CD4-positive, CD25-positive, alpha-beta regulatory T cell (primary cell): ENCODE data around the gene POM121C. TPM values are rescaled to one million over a fixed set of nuclear protein-coding genes. Genes with fewer than 3 reads are reported as not detected.
"Not testable (repeated sequence)": the region's sequence is repeated elsewhere in the genome, so short reads cannot be mapped to it uniquely, and the experiment has no call there.

ENCODE experiments used
- ATAC-seq, 2 donors: fragments of 150-1000 bp; cut with Tn5 transposase; one replicate each; pipeline ENCODE4 v1.10.0; 2021; ENCODE audit warnings: low read depth in 2 of 2, moderate number of reproducible peaks in 2 of 2, moderate library complexity in 1 of 2
- DNase-seq, 3 donors: peaks; one replicate each; pipeline versions ENCODE4 v3.0.0 to v3.0.0-alpha.2; 2012 to 2022; ENCODE audit warnings: mixed read lengths in 1 of 3
- H3K27ac ChIP-seq: one replicate; pipeline ENCODE4 v1.7.0; 2013; ENCODE audit warnings: mild to moderate bottlenecking, low read length; ENCODE audit not compliant: insufficient read depth, poor library complexity, severe bottlenecking
- H3K27me3 ChIP-seq: one replicate; pipeline ENCODE4 v1.7.0; 2013; ENCODE audit warnings: low read length; ENCODE audit not compliant: control insufficient read depth, insufficient read depth
- H3K36me3 ChIP-seq: one replicate; pipeline ENCODE4 v1.7.0; 2013; ENCODE audit warnings: mild to moderate bottlenecking, low read length, moderate library complexity; ENCODE audit not compliant: control insufficient read depth, insufficient read depth
- H3K4me1 ChIP-seq: 2 replicates; pipeline ENCODE4 v1.7.0; 2013; ENCODE audit warnings: mild to moderate bottlenecking, low read length; ENCODE audit not compliant: insufficient read depth, control insufficient read depth, poor library complexity, severe bottlenecking
- H3K4me3 ChIP-seq: one replicate; pipeline ENCODE4 v1.7.0; 2013; ENCODE audit warnings: low read depth, mild to moderate bottlenecking, low read length, moderate library complexity
- H3K9me3 ChIP-seq, 2 experiments: 1 replicate in 1 of 2; 2 replicates in 1 of 2; pipeline ENCODE4 v1.7.0; 2013; ENCODE audit warnings: low read length in 2 of 2, mild to moderate bottlenecking in 1 of 2, moderate library complexity in 1 of 2; ENCODE audit not compliant: control insufficient read depth in 2 of 2
- H3K27ac Mint-ChIP-seq, 3 donors: one replicate each; pipeline ENCODE4 v1.8.0; 2020 to 2022; ENCODE audit warnings: mild to moderate bottlenecking in 3 of 3, mixed read lengths in 3 of 3, moderate library complexity in 2 of 3
- H3K27me3 Mint-ChIP-seq: one replicate; pipeline ENCODE4 v1.8.0; 2022; ENCODE audit warnings: mild to moderate bottlenecking, mixed read lengths
- H3K36me3 Mint-ChIP-seq: one replicate; pipeline ENCODE4 v1.8.0; 2020; ENCODE audit warnings: mixed read lengths
- H3K4me1 Mint-ChIP-seq, 4 donors: one replicate each; pipeline ENCODE4 v1.8.0; 2020 to 2022; ENCODE audit warnings: mixed read lengths in 4 of 4, mild to moderate bottlenecking in 1 of 4
- H3K4me3 Mint-ChIP-seq, 4 donors: one replicate each; pipeline ENCODE4 v1.8.0; 2020 to 2022; ENCODE audit warnings: mild to moderate bottlenecking in 4 of 4, mixed read lengths in 4 of 4, moderate library complexity in 3 of 4
- H3K9me3 Mint-ChIP-seq, 7 donors: one replicate each; pipeline ENCODE4 v1.8.0; 2020 to 2022; ENCODE audit warnings: mixed read lengths in 7 of 7, mild to moderate bottlenecking in 3 of 7, moderate library complexity in 2 of 7
- polyA plus RNA-seq, 4 donors: library from polyadenylated mRNA; unstranded; fragments of 300-500 nt; fragmentation: Illumina TruSeq; gene quantifications; one replicate each; pipeline ENCODE4 v1.2.3, GENCODE V29; 2021
- total RNA-seq: library from RNA; stranded (reverse); gene quantifications from one replicate; pipeline ENCODE4 v1.2.3, GENCODE V29; 2022

Gene POM121C
- total and polyA plus RNA-seq, 5 donors from 2014 or later = 7.0 to 91.3 (median 10.3) TPM

- not testable (repeated sequence) for H3K4me1 ChIP-seq, H3K27me3 ChIP-seq, H3K4me3 ChIP-seq, H3K27me3 Mint-ChIP-seq, H3K27ac Mint-ChIP-seq, H3K9me3 ChIP-seq, H3K4me3 Mint-ChIP-seq, DNase-seq, ATAC-seq, H3K9me3 Mint-ChIP-seq, H3K27ac ChIP-seq
- Mint-ChIP-seq H3K4me1 (peaks cover 14 to 41% (median 20%) of the 10 kb centered on the region in 4 donors), H3K36me3 (peaks cover 38% of the 10 kb centered on the region)
- peaks cover 27% of the 10 kb centered on the region for H3K36me3 ChIP-seq
Observed at GRCh38 chr7:75518842-75519241, 32.7 kb upstream of the POM121C start.

GRCh38 chr7:75509033-75509432, 22.9 kb upstream of the POM121C start:
- H3K4me1 ChIP-seq, H3K4me3 Mint-ChIP-seq, H3K27me3 ChIP-seq, ATAC-seq, DNase-seq, H3K9me3 Mint-ChIP-seq, H3K4me1 Mint-ChIP-seq, H3K27me3 Mint-ChIP-seq, H3K36me3 ChIP-seq, H3K27ac Mint-ChIP-seq, H3K36me3 Mint-ChIP-seq, H3K4me3 ChIP-seq, H3K27ac ChIP-seq, H3K9me3 ChIP-seq: not testable (repeated sequence)

- ATAC-seq, H3K36me3 Mint-ChIP-seq, H3K9me3 Mint-ChIP-seq, H3K27me3 Mint-ChIP-seq, H3K4me3 ChIP-seq, H3K4me1 Mint-ChIP-seq, H3K27ac Mint-ChIP-seq, H3K4me1 ChIP-seq, DNase-seq, H3K4me3 Mint-ChIP-seq, H3K36me3 ChIP-seq, H3K27ac ChIP-seq, H3K27me3 ChIP-seq, H3K9me3 ChIP-seq: not testable (repeated sequence)
Observed at GRCh38 chr7:75492020-75492419, 5.9 kb upstream of the POM121C start, which contains the start of gene SPDYE5. Gene SPDYE5, plus strand, starts transcription at chr7:75492320. Its CDS starts 1,728 bp downstream, at chr7:75494048.

DNA sequence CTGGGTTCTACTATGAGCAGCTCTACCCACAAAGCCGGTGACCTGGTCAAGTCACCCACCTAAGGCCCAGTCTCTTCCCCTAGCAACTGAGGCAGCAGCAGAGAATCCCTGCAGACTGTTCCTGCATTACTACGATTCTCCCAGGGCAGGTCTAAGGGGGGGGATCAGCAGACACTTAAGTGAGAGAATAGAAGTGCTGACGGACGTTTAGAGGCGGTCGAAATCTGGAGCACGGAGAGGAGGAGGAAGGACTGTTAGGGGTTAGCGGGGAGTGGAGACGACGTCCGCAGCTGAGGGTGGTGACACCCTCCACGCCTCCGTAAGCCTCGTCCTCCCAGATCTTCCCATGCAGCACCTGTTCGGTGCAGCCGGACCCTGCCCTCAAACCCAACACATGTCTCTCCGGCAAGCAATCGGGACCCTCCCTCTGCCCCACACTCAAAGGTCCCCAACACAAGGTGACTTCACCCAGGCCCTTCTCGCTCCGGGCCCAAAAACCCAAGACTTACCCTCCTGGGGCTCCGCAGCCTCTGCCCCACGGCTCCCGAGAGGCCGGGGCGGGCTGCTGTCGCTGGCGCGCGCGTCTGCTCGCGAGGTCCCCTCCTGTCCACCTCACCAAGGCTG, 632 bp downstream of the POM121C start:
- not testable (repeated sequence) for H3K36me3 Mint-ChIP-seq, H3K9me3 Mint-ChIP-seq, H3K9me3 ChIP-seq, H3K36me3 ChIP-seq, H3K27me3 Mint-ChIP-seq, H3K4me1 ChIP-seq, ATAC-seq, H3K27me3 ChIP-seq
- Mint-ChIP-seq H3K27ac (peak overlapping the region; percentile 78 to 87 (median 84)), H3K4me1 (peaks cover 0 to 31% (median 5%) of the 10 kb centered on the region in 4 donors), H3K4me3 (peak overlapping the region; percentile 90 to 93 (median 92))
- DNase-seq = peak in 2 of 3 donors; percentile 2 to 16
- Histone ChIP-seq H3K4me3 (peak overlapping the region; percentile 41), H3K27ac (peak overlapping the region; percentile 69)

- not testable (repeated sequence) for H3K27me3 Mint-ChIP-seq, H3K27me3 ChIP-seq, H3K9me3 Mint-ChIP-seq, DNase-seq, H3K36me3 ChIP-seq, ATAC-seq, H3K36me3 Mint-ChIP-seq, H3K27ac ChIP-seq, H3K27ac Mint-ChIP-seq, H3K4me3 ChIP-seq, H3K4me1 ChIP-seq, H3K4me3 Mint-ChIP-seq, H3K9me3 ChIP-seq
- peaks cover 0 to 36% (median 6%) of the 10 kb centered on the region in 4 donors for H3K4me1 Mint-ChIP-seq
Observed at GRCh38 chr7:75480313-75480712, 5.8 kb downstream of the POM121C start.

DNA sequence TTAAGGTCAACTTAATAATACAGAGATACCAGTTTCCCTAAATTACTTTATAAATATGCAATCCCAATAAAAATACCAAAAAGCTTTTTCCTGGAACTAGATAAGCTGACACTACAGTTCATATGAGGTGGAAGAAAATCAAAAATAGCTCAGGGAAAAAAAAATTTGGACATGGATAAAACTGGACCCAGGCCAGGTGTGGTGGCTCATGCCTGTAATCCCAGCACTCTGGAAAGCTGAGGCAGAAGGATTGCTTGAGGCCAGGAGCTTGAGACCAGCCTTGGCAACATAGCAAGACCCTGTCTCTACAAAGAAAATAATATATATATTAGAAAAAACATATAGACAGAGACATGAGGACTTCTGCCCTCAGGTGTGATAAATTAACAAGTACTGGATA, 8.6 kb downstream of the POM121C start:
- ATAC-seq, H3K27me3 Mint-ChIP-seq, H3K9me3 ChIP-seq, H3K36me3 Mint-ChIP-seq, H3K27me3 ChIP-seq, H3K4me3 ChIP-seq, H3K4me1 ChIP-seq, H3K27ac ChIP-seq, H3K4me3 Mint-ChIP-seq, H3K36me3 ChIP-seq, DNase-seq, H3K9me3 Mint-ChIP-seq: not testable (repeated sequence)
- Mint-ChIP-seq H3K27ac (peak overlapping the region in 1 of 3 donors; percentile 55), H3K4me1 (peaks cover 0 to 24% (median 1%) of the 10 kb centered on the region in 4 donors)

GRCh38 chr7:75470166-75470565, 15.9 kb downstream of the POM121C start:
- not testable (repeated sequence) for ATAC-seq, H3K4me3 ChIP-seq, H3K9me3 Mint-ChIP-seq, H3K4me1 ChIP-seq, H3K9me3 ChIP-seq, H3K4me3 Mint-ChIP-seq, H3K27ac Mint-ChIP-seq, H3K27ac ChIP-seq, DNase-seq, H3K27me3 Mint-ChIP-seq, H3K4me1 Mint-ChIP-seq, H3K27me3 ChIP-seq
- peaks cover 18% of the 10 kb centered on the region for H3K36me3 ChIP-seq
- peaks cover 18% of the 10 kb centered on the region for H3K36me3 Mint-ChIP-seq

DNA sequence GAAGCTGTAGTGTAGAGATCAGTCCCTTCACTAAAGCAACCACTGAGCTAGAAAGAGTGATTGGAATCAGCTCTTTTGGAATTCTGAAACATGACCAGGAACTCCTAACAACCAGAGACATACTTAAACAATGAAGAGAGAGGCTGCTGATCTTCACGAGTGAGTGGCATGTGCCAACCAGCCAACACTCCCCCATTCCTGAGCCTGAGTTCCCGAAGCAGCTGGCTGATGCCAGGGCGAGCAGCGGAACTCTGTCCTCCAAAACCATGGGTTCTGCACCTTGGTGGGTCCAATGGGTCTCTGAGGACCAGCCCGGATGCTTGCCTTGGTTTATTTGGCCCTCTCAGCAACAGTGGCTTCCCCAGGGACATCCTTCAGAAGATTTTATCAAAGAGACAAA, 25.6 kb downstream of the POM121C start:
- not testable (repeated sequence) for H3K4me1 ChIP-seq, H3K36me3 Mint-ChIP-seq, H3K9me3 ChIP-seq, H3K27ac Mint-ChIP-seq, H3K27me3 ChIP-seq, ATAC-seq, H3K4me3 ChIP-seq, H3K36me3 ChIP-seq, H3K27me3 Mint-ChIP-seq, DNase-seq, H3K4me1 Mint-ChIP-seq, H3K9me3 Mint-ChIP-seq, H3K27ac ChIP-seq, H3K4me3 Mint-ChIP-seq
